22Rv1 (cell line): ENCODE data around the gene LRRC27.

Experiments used
- H3K27ac ChIP-seq: fragments of 450-650 bp; 2 replicates; pipeline ENCODE4 v1.5.1; 2017
- ZFX ChIP-seq: fragments of 450-650 bp; IDR thresholded peaks from 2 replicates; pipeline ENCODE4 v1.6.1; 2017; ENCODE audit warnings: antibody characterized with exemption, borderline replicate concordance
- TF ChIP-seq, protein P1 (sequence below): fragments of 450-650 bp; IDR thresholded peaks from 2 replicates; pipeline ENCODE4 v1.5.1; 2017; ENCODE audit warnings: mild to moderate bottlenecking

Gene LRRC27

GRCh38 chr10:132409667-132410028 lies 77.7 kb downstream of the LRRC27 start:
- H3K27ac ChIP-seq: no peak overlapping the region
- TF ChIP-seq ZFX: no peak
- TF ChIP-seq, protein P1, sequence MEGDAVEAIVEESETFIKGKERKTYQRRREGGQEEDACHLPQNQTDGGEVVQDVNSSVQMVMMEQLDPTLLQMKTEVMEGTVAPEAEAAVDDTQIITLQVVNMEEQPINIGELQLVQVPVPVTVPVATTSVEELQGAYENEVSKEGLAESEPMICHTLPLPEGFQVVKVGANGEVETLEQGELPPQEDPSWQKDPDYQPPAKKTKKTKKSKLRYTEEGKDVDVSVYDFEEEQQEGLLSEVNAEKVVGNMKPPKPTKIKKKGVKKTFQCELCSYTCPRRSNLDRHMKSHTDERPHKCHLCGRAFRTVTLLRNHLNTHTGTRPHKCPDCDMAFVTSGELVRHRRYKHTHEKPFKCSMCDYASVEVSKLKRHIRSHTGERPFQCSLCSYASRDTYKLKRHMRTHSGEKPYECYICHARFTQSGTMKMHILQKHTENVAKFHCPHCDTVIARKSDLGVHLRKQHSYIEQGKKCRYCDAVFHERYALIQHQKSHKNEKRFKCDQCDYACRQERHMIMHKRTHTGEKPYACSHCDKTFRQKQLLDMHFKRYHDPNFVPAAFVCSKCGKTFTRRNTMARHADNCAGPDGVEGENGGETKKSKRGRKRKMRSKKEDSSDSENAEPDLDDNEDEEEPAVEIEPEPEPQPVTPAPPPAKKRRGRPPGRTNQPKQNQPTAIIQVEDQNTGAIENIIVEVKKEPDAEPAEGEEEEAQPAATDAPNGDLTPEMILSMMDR: no peak

- TF ChIP-seq, protein P1: no peak
- no peak for TF ChIP-seq ZFX
- no peak overlapping the region for H3K27ac ChIP-seq
Measured at GRCh38 chr10:132410056-132410778, 78.2 kb downstream of the LRRC27 start.

- H3K27ac ChIP-seq: no peak overlapping the region
- TF ChIP-seq, protein P1: no peak
- TF ChIP-seq ZFX: no peak
Measured at GRCh38 chr10:132410779-132411532, 79.0 kb downstream of the LRRC27 start.

- TF ChIP-seq ZFX: no peak
- TF ChIP-seq, protein P1: no peak
- H3K27ac ChIP-seq: no peak overlapping the region
Measured at GRCh38 chr10:132411561-132412253, 79.7 kb downstream of the LRRC27 start.

DNA sequence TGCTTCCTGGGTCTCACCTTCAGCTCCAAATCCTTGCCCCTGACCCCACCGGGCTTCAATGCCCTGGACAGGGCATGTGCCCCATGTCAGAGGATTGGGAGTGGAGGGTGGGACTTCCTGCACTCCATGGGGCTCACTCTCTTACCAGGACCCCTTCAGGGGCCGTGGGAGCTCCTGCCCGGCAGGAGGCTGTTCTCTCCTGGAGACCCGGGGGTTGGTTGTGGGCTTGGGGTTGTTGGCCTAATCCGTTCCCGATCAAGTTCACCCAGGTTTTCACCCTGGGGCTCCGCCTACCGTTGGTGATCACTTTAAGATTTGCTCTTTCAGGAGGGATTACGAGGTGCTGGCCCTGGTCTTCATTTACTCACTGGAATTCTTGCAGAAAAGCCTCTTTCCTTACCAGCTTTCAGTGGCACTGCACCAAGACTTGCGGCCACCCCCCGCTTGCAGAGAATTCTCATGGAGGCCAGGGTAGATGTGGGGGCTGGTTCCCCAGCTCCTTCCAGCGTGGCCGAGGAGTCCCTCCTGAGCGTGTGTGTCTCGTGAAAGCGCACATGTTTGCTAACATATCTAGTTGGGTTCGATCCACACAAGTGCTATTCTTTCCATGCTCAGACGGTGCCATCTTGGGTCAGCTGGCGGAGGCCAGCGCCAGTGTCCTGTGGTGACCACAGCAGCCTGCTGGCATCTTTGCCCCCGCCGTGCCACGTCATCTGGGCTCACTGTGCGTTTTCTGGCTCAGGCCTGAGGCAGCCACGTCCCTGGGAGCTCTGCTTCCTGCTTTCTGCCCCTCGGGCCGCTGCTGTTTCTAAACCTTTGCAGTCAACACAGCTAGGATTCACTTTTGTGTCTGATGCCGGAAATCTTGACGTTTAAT lies 80.6 kb downstream of the LRRC27 start:
- TF ChIP-seq ZFX: no peak
- TF ChIP-seq, protein P1: no peak
- H3K27ac ChIP-seq: no peak overlapping the region

DNA sequence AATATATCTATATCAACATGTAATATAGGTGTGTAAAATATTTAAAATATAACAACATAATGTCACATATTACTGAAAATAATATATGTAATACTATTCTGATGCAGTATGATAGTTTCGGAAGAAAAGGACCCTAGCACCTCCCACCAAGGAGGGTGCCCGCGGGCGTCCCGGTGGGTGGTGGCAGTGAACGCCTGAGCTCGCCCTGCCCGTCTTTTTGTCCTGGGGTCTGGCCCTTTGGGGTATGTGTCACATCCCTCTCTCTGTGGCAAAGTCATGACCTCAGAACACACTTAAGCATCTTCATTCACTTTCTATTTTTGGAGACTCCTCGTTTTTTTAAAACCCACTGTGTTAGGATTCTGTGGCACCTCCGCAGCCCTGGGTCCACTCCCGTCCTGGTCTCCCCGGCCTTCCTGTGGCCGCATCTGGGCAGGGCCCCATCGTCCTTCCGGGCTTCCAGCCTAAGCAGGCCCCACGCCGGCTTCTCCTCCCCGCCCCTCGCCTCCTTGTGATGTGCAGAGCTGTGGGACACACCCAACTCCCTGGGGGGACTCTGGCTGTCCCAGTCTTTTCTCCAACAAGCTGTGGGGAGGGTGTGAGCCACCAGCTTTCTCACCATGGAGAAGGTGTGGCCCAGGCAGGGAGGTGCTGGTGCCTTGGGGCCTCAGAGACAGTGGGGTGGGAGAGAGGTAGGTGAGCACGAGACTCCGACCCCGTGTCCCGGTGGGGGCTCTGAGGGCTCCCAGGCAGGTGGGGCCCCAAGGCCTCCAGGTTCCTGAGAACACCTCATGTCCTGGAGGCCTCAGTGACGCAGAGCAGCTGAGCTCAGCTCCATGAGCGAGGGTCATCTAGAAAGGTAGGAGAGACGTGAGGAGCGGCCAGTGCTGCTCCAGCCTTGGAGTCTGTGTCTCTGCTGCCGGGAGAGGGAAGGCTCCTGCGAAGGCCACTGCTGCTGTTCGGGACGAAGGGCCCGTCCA lies 81.5 kb downstream of the LRRC27 start:
- TF ChIP-seq, protein P1: no peak
- no peak overlapping the region for H3K27ac ChIP-seq
